ENCODE measurements around the gene DDB1.
A peak's percentile ranks its signal among the peaks of the same experiment; 100 is the strongest.

Gene DDB1

GRCh38 chr11:61341706-61342105 lies 8.8 kb upstream of the DDB1 start:
- no peak overlapping the region for H3K27ac ChIP-seq
- TF ChIP-seq, protein P1, sequence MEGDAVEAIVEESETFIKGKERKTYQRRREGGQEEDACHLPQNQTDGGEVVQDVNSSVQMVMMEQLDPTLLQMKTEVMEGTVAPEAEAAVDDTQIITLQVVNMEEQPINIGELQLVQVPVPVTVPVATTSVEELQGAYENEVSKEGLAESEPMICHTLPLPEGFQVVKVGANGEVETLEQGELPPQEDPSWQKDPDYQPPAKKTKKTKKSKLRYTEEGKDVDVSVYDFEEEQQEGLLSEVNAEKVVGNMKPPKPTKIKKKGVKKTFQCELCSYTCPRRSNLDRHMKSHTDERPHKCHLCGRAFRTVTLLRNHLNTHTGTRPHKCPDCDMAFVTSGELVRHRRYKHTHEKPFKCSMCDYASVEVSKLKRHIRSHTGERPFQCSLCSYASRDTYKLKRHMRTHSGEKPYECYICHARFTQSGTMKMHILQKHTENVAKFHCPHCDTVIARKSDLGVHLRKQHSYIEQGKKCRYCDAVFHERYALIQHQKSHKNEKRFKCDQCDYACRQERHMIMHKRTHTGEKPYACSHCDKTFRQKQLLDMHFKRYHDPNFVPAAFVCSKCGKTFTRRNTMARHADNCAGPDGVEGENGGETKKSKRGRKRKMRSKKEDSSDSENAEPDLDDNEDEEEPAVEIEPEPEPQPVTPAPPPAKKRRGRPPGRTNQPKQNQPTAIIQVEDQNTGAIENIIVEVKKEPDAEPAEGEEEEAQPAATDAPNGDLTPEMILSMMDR (conservative IDR thresholded peaks at IDR 0.05): no peak

- H3K27ac ChIP-seq: no peak overlapping the region
- TF ChIP-seq, protein P1 (conservative IDR thresholded peaks at IDR 0.05): no peak
Observed at GRCh38 chr11:61340979-61341378, 8.1 kb upstream of the DDB1 start.

GRCh38 chr11:61339490-61339878 lies 6.6 kb upstream of the DDB1 start:
- TF ChIP-seq, protein P1 (conservative IDR thresholded peaks at IDR 0.05): no peak
- H3K27ac ChIP-seq: no peak overlapping the region

DNA sequence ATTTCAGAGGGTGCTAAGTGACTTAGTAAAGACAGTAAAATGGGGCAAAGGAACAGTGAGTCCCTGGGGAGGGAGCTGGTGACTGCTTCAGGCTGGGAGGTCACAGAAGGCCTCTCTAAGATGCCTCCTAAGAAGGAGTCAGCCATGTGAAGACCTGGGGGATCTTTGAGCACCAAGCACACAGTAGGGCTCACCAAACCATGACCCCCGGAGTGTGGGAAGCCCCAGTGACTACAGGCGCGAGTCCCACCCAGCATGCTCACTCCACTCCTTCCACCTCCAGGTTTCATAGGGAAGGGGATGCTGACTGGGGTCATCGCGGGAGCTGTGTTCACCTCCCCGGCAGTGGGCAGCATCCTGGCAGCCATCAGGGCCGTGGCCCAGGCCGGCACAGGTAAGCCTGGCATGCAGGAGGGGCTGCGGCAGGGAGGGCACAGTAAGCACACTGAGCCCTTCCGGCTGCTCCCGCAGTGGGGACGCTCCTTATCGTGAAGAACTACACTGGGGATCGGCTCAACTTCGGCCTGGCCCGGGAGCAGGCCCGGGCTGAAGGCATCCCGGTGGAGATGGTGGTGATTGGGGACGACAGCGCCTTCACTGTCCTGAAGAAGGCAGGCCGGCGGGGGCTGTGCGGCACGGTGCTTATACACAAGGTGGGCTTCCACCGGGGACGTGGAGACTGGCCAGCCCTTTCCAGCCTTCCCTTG lies 6.0 kb upstream of the DDB1 start:
- H3K27ac ChIP-seq: no peak overlapping the region
- TF ChIP-seq, protein P1 (conservative IDR thresholded peaks at IDR 0.05): no peak

DNA sequence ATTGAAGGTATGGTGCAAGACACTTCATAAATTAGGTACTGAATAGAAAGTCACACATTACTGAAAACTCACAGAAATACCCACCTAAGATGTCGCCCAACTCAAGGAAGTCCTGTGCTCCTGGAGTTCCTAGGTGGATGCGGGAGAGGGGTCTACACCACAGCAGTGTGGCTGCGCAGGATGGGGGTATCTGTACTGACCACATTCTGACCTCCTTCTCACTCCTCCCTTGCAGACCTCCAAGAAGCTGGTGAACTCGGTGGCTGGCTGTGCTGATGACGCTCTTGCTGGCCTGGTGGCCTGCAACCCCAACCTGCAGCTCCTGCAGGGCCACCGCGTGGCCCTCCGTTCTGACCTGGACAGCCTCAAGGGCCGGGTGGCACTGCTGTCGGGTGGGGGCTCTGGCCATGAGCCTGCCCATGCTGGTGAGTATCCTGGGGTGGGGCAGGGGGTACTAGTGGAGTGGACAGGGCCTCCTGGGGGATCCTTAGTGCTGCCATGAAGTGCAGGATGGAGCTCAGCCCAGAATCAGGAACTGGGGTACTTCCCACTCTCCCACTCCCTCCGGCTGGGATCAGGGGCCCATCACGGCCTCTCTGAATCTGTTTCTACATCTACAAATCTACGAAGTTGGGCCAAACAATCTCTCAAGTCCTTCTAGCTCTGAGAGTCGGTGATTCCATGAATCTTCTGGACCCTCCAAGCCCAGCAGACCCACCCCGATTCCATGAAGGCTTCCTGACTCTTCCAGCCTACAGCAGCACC lies 5.0 kb upstream of the DDB1 start:
- no peak overlapping the region; the same call in 1 of the 2 replicates for H3K27ac ChIP-seq
- TF ChIP-seq, protein P1 (conservative IDR thresholded peaks at IDR 0.05): no peak

DNA sequence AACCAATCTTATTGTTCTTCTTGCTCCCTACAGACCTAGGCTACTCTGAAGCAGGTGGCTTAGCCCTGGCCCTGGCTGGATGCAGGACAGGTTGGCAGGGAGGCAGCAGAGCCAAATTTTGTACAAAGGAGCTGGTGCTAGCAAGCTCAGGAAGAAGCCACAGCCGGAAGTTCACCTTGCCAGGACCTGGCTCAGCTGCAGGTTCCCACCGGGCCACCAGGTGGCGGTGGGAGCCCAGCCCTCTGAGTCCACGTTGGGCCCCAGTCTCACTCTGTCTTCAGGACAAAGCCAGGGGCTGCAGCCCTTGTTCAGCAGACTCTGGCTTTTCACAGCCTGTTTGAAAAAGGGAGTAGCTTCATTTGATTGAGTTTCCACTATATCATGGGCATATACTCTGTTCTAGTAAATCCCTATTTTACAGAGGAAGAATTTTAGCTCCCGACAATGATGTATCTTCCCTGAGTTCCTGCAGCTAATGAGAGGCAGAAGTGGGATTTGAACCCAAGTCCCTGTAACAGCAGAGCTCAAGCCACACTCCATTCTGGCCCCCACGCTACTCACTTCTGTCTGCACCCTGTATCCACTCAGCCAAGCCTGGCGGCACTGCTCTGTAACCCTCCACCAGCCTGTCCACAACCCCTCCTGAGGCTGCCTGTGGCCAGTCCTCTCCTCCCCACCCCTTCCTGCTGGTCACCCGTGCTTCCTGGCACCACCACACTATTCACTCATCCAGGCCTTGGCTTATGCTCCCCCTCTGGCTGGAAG lies 3.4 kb upstream of the DDB1 start:
- H3K27ac ChIP-seq: peak overlapping the region; percentile 93
- TF ChIP-seq, protein P1 (conservative IDR thresholded peaks at IDR 0.05): peak; percentile 97

- TF ChIP-seq, protein P1 (conservative IDR thresholded peaks at IDR 0.05): no peak
- H3K27ac ChIP-seq: peak overlapping the region; percentile 93
Observed at GRCh38 chr11:61335355-61335710, 2.4 kb upstream of the DDB1 start.
